ENCODE measurements around the gene ARIH1. TPM values are rescaled to one million over a fixed set of nuclear protein-coding genes. Genes with fewer than 3 reads are reported as not detected.

ARIH1 gene
- total and polyA plus RNA-seq, 2 of the 4 experiments (the other 2 are of a cell fraction), result 24.0 to 41.2 TPM

- no peak for DNase-seq
- Histone ChIP-seq H3K27me3 (ENCODE audit: control insufficient read depth, insufficient read depth, low read length) (no peaks in the 10 kb centered on the region), H3K27ac (ENCODE audit: insufficient read depth, low read length) (no peak overlapping the region), H3K9ac (ENCODE audit: low read depth, low read length) (no peak overlapping the region), H2BK20ac (ENCODE audit: low read depth, low read length) (no peak overlapping the region), H3K18ac (ENCODE audit: low read depth, low read length) (no peak overlapping the region), H3K56ac (ENCODE audit: extremely low read depth, insufficient read depth, low read length) (no peak overlapping the region), H4K5ac (ENCODE audit: low read depth, low read length) (no peak overlapping the region), H3K4ac (ENCODE audit: low read depth, low read length) (no peak overlapping the region), H3K4me3 (ENCODE audit: insufficient read depth, low read depth, low read length) (no peak overlapping the region), H2AK5ac (ENCODE audit: low read depth, low read length) (no peak overlapping the region), H4K20me1 (ENCODE audit: insufficient read depth, low read length) (no peaks in the 10 kb centered on the region; the same call in 1 of the 2 replicates), H3K9me3 (ENCODE audit: control insufficient read depth, insufficient read depth, low read length) (no peaks in the 10 kb centered on the region), H2BK120ac (ENCODE audit: low read depth, low read length) (no peak overlapping the region), H3K4me2 (ENCODE audit: low read depth, low read length) (no peak overlapping the region), H2BK15ac (ENCODE audit: low read depth, low read length) (no peak overlapping the region), H3K23ac (ENCODE audit: low read depth, low read length) (no peak overlapping the region), H2AK9ac (replicated peaks; ENCODE audit: low read depth, low read length, poor library complexity) (no peak overlapping the region), H4K91ac (ENCODE audit: insufficient read depth, low read depth, low read length) (no peak overlapping the region), H3K9me1 (ENCODE audit: insufficient read depth, low read length) (peaks cover 8% of the 10 kb centered on the region; the same call in 1 of the 2 replicates), H3K36me3 (ENCODE audit: control insufficient read depth, insufficient read depth, low read length) (peaks cover 20% of the 10 kb centered on the region), H2AFZ (replicated peaks; ENCODE audit: low read length, poor library complexity) (no peak overlapping the region), H3K4me1 (ENCODE audit: control insufficient read depth, insufficient read depth, low read length) (peaks cover 2% of the 10 kb centered on the region; the same call in 1 of the 2 replicates), H3K14ac (replicated peaks; ENCODE audit: low read depth, low read length) (no peak overlapping the region), H4K8ac (ENCODE audit: low read depth in 2 of 2, low read length in 2 of 2) (no peak overlapping the region), H2BK5ac (ENCODE audit: low read depth, low read length, poor library complexity, severe bottlenecking) (no peak overlapping the region), H3K79me1 (ENCODE audit: low read depth in 1 of 2, low read length in 2 of 2) (peaks cover 17 to 34% of the 10 kb centered on the region in 2 experiments)
- intact Hi-C loops (cut with micrococcal nuclease), result no loop called here
- POLR2A ChIA-PET (ENCODE audit: unreplicated experiment), result no interaction called here
- dilution Hi-C loops (cut with HindIII; ENCODE audit: low sequenced_read_pairs, unreplicated experiment), result no loop called here
- peak; percentile 32; the same call in 1 of the 2 replicates for ATAC-seq (ENCODE audit: low read depth)
- TF ChIP-seq POLR2A (IDR thresholded peaks at IDR 0.05; ENCODE audit: low read depth, low read length) (no peak), CHD1 (IDR thresholded peaks at IDR 0.05; ENCODE audit: low read depth, low read length) (no peak), RAD21 (IDR thresholded peaks at IDR 0.05; ENCODE audit: low read length) (no peak), MAFK (IDR thresholded peaks at IDR 0.05; ENCODE audit: low read depth, low read length) (no peak), USF2 (IDR thresholded peaks at IDR 0.05; ENCODE audit: low read depth, low read length) (no peak), SMC3 (IDR thresholded peaks at IDR 0.05; ENCODE audit: low read depth, low read length) (no peak), ELK1 (IDR thresholded peaks at IDR 0.05; ENCODE audit: borderline replicate concordance, low read depth, low read length) (no peak), RCOR1 (IDR thresholded peaks at IDR 0.05; ENCODE audit: insufficient replicate concordance, low read length) (no peak), BHLHE40 (IDR thresholded peaks at IDR 0.05; ENCODE audit: low read depth, low read length) (no peak), RFX5 (IDR thresholded peaks at IDR 0.05; ENCODE audit: low read depth, low read length) (no peak), NFE2L2 (IDR thresholded peaks at IDR 0.05; ENCODE audit: low read depth, low read length) (no peak), CEBPB (IDR thresholded peaks at IDR 0.05; ENCODE audit: low read depth, low read length) (no peak), FOS (IDR thresholded peaks at IDR 0.05; ENCODE audit: low read depth, low read length) (no peak), MXI1 (IDR thresholded peaks at IDR 0.05; ENCODE audit: borderline replicate concordance, low read depth, low read length) (no peak), MAZ (IDR thresholded peaks at IDR 0.05; ENCODE audit: borderline replicate concordance, low read depth, low read length) (no peak)
- TF ChIP-seq, protein P1, sequence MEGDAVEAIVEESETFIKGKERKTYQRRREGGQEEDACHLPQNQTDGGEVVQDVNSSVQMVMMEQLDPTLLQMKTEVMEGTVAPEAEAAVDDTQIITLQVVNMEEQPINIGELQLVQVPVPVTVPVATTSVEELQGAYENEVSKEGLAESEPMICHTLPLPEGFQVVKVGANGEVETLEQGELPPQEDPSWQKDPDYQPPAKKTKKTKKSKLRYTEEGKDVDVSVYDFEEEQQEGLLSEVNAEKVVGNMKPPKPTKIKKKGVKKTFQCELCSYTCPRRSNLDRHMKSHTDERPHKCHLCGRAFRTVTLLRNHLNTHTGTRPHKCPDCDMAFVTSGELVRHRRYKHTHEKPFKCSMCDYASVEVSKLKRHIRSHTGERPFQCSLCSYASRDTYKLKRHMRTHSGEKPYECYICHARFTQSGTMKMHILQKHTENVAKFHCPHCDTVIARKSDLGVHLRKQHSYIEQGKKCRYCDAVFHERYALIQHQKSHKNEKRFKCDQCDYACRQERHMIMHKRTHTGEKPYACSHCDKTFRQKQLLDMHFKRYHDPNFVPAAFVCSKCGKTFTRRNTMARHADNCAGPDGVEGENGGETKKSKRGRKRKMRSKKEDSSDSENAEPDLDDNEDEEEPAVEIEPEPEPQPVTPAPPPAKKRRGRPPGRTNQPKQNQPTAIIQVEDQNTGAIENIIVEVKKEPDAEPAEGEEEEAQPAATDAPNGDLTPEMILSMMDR (conservative IDR thresholded peaks at IDR 0.05; ENCODE audit: low read depth, low read length), result no peak
- no TSS peak for BruUV-seq (replicated peaks)
- no CpG with 5 or more reads among the region's 1 CpG for WGBS, 2 experiments (ENCODE audit: extremely low coverage in 2 of 2, insufficient read length in 1 of 2)
- CTCF ChIA-PET, result no interaction called here
- in situ Hi-C loops (cut with MboI; ENCODE audit: low sequenced_read_pairs), result no loop called here
Observed at GRCh38 chr15:72570059-72570458, 95.9 kb downstream of the ARIH1 start.

All from IMR-90 (cell line).